ENCODE data around the gene CAMK1G. TPM values are rescaled to one million over a fixed set of nuclear protein-coding genes. Genes with fewer than 3 reads are reported as not detected.
A peak's percentile ranks its signal among the peaks of the same experiment; 100 is the strongest.

Gene CAMK1G
- total RNA-seq, 1 experiment from 2014 or later, result not detected

- ChIA-PET CTCF (interaction anchor here (0.5 to 2.1 kb wide), 12 partner anchors 9 to 1370 kb away, joined by 3 to 9 read pairs (median 4); no protein-coding TSS in a partner anchor), POLR2A (no interaction called here)
- H3K27ac Mint-ChIP-seq (ENCODE audit: unreplicated experiment), result no peak overlapping the region
- no peaks in the 10 kb centered on the region for H3K27me3 ChIP-seq (replicated peaks; ENCODE audit: control insufficient read depth, insufficient read depth, low read length)
- H3K4me3 Mint-ChIP-seq (ENCODE audit: unreplicated experiment), result no peak overlapping the region
- no peaks in the 10 kb centered on the region for H3K36me3 ChIP-seq (ENCODE audit: control insufficient read depth, insufficient read depth, low read length)
- no peaks in the 10 kb centered on the region for H3K4me1 ChIP-seq
- H3K9me3 Mint-ChIP-seq (ENCODE audit: unreplicated experiment), result no peaks in the 10 kb centered on the region
- TF ChIP-seq CTCF (IDR thresholded peaks at IDR 0.05; ENCODE audit: insufficient read depth in 1 of 2, low read depth in 1 of 2, low read length in 1 of 2, severe bottlenecking in 1 of 2, unreplicated experiment in 1 of 2), result peak; percentile 84 to 95
- BruUV-seq (replicated peaks), result no TSS peak
- H3K9me3 ChIP-seq, result no peaks in the 10 kb centered on the region
- no peak overlapping the region for H3K4me3 ChIP-seq (ENCODE audit: low read depth, low read length)
- H3K27me3 Mint-ChIP-seq (ENCODE audit: insufficient read depth, unreplicated experiment), result peaks cover 13% of the 10 kb centered on the region
- H3K4me1 Mint-ChIP-seq (ENCODE audit: low read depth, unreplicated experiment), result peaks cover 6% of the 10 kb centered on the region
- intact Hi-C loops (cut with micrococcal nuclease; ENCODE audit: unreplicated experiment), result loop anchor here (1.0 to 2.0 kb wide), 4 partner anchors 26 to 171 kb away; no protein-coding TSS in a partner anchor
- H3K36me3 Mint-ChIP-seq (ENCODE audit: insufficient read depth, unreplicated experiment), result no peaks in the 10 kb centered on the region
- DNase-seq, result peak; percentile 83 to 89
These were observed 6.9 kb upstream of the CAMK1G start for GRCh38 chr1:209576392-209577197.

GRCh38 chr1:209577346-209577745 lies 6.2 kb upstream of the CAMK1G start:
- no peaks in the 10 kb centered on the region for H3K9me3 Mint-ChIP-seq (ENCODE audit: unreplicated experiment)
- no peak overlapping the region for H3K4me3 ChIP-seq (ENCODE audit: low read depth, low read length)
- H3K4me1 Mint-ChIP-seq (ENCODE audit: low read depth, unreplicated experiment), result peaks cover 6% of the 10 kb centered on the region
- DNase-seq, result no peak
- no TSS peak for BruUV-seq (replicated peaks)
- H3K36me3 ChIP-seq (ENCODE audit: control insufficient read depth, insufficient read depth, low read length), result no peaks in the 10 kb centered on the region
- no peaks in the 10 kb centered on the region for H3K27me3 ChIP-seq (replicated peaks; ENCODE audit: control insufficient read depth, insufficient read depth, low read length)
- intact Hi-C loops (cut with micrococcal nuclease; ENCODE audit: unreplicated experiment), result loop anchor here (2.0 kb wide), 1 partner anchor 25 kb away; no protein-coding TSS in a partner anchor
- peaks cover 10% of the 10 kb centered on the region for H3K27me3 Mint-ChIP-seq (ENCODE audit: insufficient read depth, unreplicated experiment)
- TF ChIP-seq CTCF (IDR thresholded peaks at IDR 0.05; ENCODE audit: insufficient read depth in 1 of 2, low read depth in 1 of 2, low read length in 1 of 2, severe bottlenecking in 1 of 2, unreplicated experiment in 1 of 2), result no peak
- POLR2A ChIA-PET, result no interaction called here
- CTCF ChIA-PET, result interaction anchor here (1.0 to 2.1 kb wide), 6 partner anchors 8 to 171 kb away, joined by 3 to 9 read pairs (median 6); no protein-coding TSS in a partner anchor
- H3K4me1 ChIP-seq, result no peaks in the 10 kb centered on the region
- H3K9me3 ChIP-seq, result no peaks in the 10 kb centered on the region
- no peak overlapping the region for H3K4me3 Mint-ChIP-seq (ENCODE audit: unreplicated experiment)
- no peaks in the 10 kb centered on the region for H3K36me3 Mint-ChIP-seq (ENCODE audit: insufficient read depth, unreplicated experiment)
- no peak overlapping the region for H3K27ac Mint-ChIP-seq (ENCODE audit: unreplicated experiment)

- Histone ChIP-seq H3K27me3 (replicated peaks; ENCODE audit: control insufficient read depth, insufficient read depth, low read length) (no peaks in the 10 kb centered on the region; the same call in 1 of the 2 replicates), H3K4me3 (ENCODE audit: low read depth, low read length) (no peak overlapping the region), H3K36me3 (ENCODE audit: control insufficient read depth, insufficient read depth, low read length) (no peaks in the 10 kb centered on the region), H3K9me3 (no peaks in the 10 kb centered on the region), H3K4me1 (no peaks in the 10 kb centered on the region; the same call in 1 of the 2 replicates)
- no peaks in the 10 kb centered on the region for H3K9me3 Mint-ChIP-seq (ENCODE audit: unreplicated experiment)
- H3K4me3 Mint-ChIP-seq (ENCODE audit: unreplicated experiment), result no peak overlapping the region
- CTCF ChIA-PET, result no interaction called here
- no peak overlapping the region for H3K27ac Mint-ChIP-seq (ENCODE audit: unreplicated experiment)
- BruUV-seq (replicated peaks), result no TSS peak
- no peak for TF ChIP-seq CTCF (IDR thresholded peaks at IDR 0.05; ENCODE audit: insufficient read depth in 1 of 2, low read depth in 1 of 2, low read length in 1 of 2, severe bottlenecking in 1 of 2, unreplicated experiment in 1 of 2)
- H3K27me3 Mint-ChIP-seq (ENCODE audit: insufficient read depth, unreplicated experiment), result peaks cover 7% of the 10 kb centered on the region
- no peak for DNase-seq
- peaks cover 6% of the 10 kb centered on the region for H3K4me1 Mint-ChIP-seq (ENCODE audit: low read depth, unreplicated experiment)
- no peaks in the 10 kb centered on the region for H3K36me3 Mint-ChIP-seq (ENCODE audit: insufficient read depth, unreplicated experiment)
- POLR2A ChIA-PET, result no interaction called here
- intact Hi-C loops (cut with micrococcal nuclease; ENCODE audit: unreplicated experiment), result no loop called here
These were observed 2.9 kb upstream of the CAMK1G start for GRCh38 chr1:209580577-209580976.

Data from Caco-2 (cell line).